Measurements from ENCODE around the gene SLC9A5. TPM values are rescaled to one million over a fixed set of nuclear protein-coding genes. Genes with fewer than 3 reads are reported as not detected.

SLC9A5 gene
- total and polyA plus RNA-seq, 9 of the 15 experiments (the other 6 are each of a cell fraction or from before 2014, with no cell fraction given), result 0.06 to 3.1 (median 1.2) TPM

DNA sequence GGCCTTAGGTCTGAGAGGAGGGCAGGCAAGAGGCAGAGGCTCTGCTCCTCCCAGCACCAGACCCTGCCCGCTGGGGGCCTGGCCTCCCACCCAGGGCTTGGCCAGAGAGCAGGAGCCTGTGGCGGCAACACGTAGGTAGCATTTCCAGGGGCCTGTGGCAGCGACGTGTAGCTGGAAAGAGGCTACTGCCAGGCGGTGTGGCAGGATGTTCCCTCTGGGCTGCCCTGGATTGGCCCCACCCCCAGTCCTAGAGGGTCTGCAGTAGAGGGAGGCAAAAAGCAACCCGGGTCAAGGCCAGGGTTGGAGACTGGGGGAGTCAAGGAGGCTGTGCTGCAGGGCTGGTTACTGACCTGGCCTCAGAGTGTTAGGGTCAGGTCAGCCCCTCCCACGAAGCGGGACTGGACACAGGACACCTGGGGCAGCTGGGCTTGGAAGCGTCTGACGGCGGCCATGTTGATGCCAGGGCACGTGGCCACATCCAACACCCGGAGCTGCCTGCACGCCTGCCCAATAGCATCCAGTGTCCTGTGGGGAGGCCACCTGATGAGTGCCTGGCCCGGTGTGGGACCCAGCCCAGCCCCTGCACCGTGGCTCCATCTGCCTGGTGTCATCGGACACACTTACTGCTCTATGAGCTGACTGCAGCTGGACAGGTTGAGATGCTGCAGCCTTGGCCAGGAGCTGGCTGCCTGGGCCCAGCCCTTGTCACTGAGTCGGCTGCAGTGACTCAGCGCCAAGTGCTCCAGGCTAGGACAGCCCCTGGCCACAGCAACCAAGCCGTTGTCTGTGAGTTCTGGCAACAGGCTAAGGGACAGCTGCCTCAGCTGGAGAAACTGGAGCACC is 41.3 kb upstream of the SLC9A5 start:
- no peaks in the 10 kb centered on the region for H3K9me3 ChIP-seq (replicated peaks; ENCODE audit: control insufficient read depth, insufficient read depth, low read depth, low read length)
- H3K36me3 ChIP-seq (ENCODE audit: control insufficient read depth, insufficient read depth, low read length), result peaks cover 25% of the 10 kb centered on the region; the same call in 2 of the 3 replicates
- peak; percentile 71 for ATAC-seq
- H3K27me3 ChIP-seq (ENCODE audit: control insufficient read depth in 2 of 2, insufficient read depth in 2 of 2, low read length in 2 of 2), result no peaks in the 10 kb centered on the region
- no peak overlapping the region for H2AFZ ChIP-seq (ENCODE audit: low read depth, low read length)
- peak; percentile 65 for FAIRE-seq
- H3K4me1 ChIP-seq (replicated peaks in 1 of 2; ENCODE audit: control insufficient read depth in 2 of 2, insufficient read depth in 2 of 2, low read length in 2 of 2), result peaks cover 10 to 50% of the 10 kb centered on the region in 2 experiments; a peak in 4 of 5 replicates
- H3K9me1 ChIP-seq (ENCODE audit: control insufficient read depth, insufficient read depth, low read length), result peaks cover 3% of the 10 kb centered on the region
- TF ChIP-seq YY1 (IDR thresholded peaks at IDR 0.05; ENCODE audit: borderline replicate concordance in 1 of 3, control insufficient read depth in 1 of 3, extremely low read depth in 1 of 3, insufficient read depth in 3 of 3, insufficient read length in 1 of 3, insufficient replicate concordance in 2 of 3, low read depth in 1 of 3, low read length in 2 of 3), result peak in 1 of 3 experiments; percentile 58
- peak; percentile 39 for TF ChIP-seq MAFG (tag; conservative IDR thresholded peaks at IDR 0.05)
- no peak for TF ChIP-seq PYGO2 (tag; IDR thresholded peaks at IDR 0.05)
- TF ChIP-seq MAFK (IDR thresholded peaks at IDR 0.05; ENCODE audit: low read length), result peak; percentile 12; the same call in 1 of the 2 replicates
- TF ChIP-seq ZFPM2 (CRISPR knock-in tag; IDR thresholded peaks at IDR 0.05), result no peak
- TF ChIP-seq, protein P1, sequence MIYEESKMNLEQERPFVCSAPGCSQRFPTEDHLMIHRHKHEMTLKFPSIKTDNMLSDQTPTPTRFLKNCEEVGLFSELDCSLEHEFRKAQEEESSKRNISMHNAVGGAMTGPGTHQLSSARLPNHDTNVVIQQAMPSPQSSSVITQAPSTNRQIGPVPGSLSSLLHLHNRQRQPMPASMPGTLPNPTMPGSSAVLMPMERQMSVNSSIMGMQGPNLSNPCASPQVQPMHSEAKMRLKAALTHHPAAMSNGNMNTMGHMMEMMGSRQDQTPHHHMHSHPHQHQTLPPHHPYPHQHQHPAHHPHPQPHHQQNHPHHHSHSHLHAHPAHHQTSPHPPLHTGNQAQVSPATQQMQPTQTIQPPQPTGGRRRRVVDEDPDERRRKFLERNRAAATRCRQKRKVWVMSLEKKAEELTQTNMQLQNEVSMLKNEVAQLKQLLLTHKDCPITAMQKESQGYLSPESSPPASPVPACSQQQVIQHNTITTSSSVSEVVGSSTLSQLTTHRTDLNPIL (CRISPR knock-in tag; IDR thresholded peaks at IDR 0.05), result no peak
- TF ChIP-seq PTBP1 (IDR thresholded peaks at IDR 0.05; ENCODE audit: low read depth, low read length), result 0 out of 2 replicates have a peak, but pooled peaks have one; percentile 12
- peak; percentile 93 for TF ChIP-seq ZNF121 (CRISPR knock-in tag; conservative IDR thresholded peaks at IDR 0.05)
- peak; percentile 68; the same call in 1 of the 2 replicates for TF ChIP-seq POLR2G (IDR thresholded peaks at IDR 0.05; ENCODE audit: low read depth, low read length)
- TF ChIP-seq ZNF668 (CRISPR knock-in tag; IDR thresholded peaks at IDR 0.05), result no peak
- peak; percentile 52; the same call in 1 of the 2 replicates for TF ChIP-seq NFE2 (IDR thresholded peaks at IDR 0.05; ENCODE audit: low read depth)
- peak; percentile 40; the same call in 1 of the 2 replicates for TF ChIP-seq ZNF316 (IDR thresholded peaks at IDR 0.05)
- TF ChIP-seq, protein P2, sequence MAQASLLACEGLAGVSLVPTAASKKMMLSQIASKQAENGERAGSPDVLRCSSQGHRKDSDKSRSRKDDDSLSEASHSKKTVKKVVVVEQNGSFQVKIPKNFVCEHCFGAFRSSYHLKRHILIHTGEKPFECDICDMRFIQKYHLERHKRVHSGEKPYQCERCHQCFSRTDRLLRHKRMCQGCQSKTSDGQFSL (CRISPR knock-in tag; IDR thresholded peaks at IDR 0.05), result peak; percentile 16; the same call in 1 of the 2 replicates
- TF ChIP-seq, protein P2 (tag; IDR thresholded peaks at IDR 0.05), result no peak
- TF ChIP-seq HMGN3 (IDR thresholded peaks at IDR 0.05; ENCODE audit: borderline replicate concordance, extremely low read depth, insufficient read length, low read depth, low read length), result peak; percentile 9
- 53% methylated on average over 20 of the region's 21 CpGs for WGBS (ENCODE audit: insufficient coverage, low coverage, missing lambda C conversion rate)
- BruUV-seq (replicated peaks), result no TSS peak
- DNase-seq (ENCODE audit: extremely low read depth in 1 of 4, low spot score in 3 of 4), result peak in 3 of 4 experiments; percentile 45 to 57 (median 48)
- no peaks in the 10 kb centered on the region; the same call in 1 of the 2 replicates for H4K20me1 ChIP-seq (replicated peaks; ENCODE audit: control insufficient read depth, insufficient read depth, low read length)
- CTCF ChIA-PET (ENCODE audit: low intra/inter-chr PET ratio), result no interaction called here
- no peak overlapping the region for H3K4me2 ChIP-seq (ENCODE audit: insufficient read depth, low read length)
- H3K9ac ChIP-seq (ENCODE audit: insufficient read depth in 1 of 2, low read depth in 2 of 2, low read length in 2 of 2), result peak overlapping the region in 1 of 2 experiments; percentile 80; a peak in 3 of 4 replicates
- no peak overlapping the region for H3K4me3 ChIP-seq
- in situ Hi-C loops (cut with MboI) (no loop called here), intact Hi-C loops (cut with micrococcal nuclease) (no loop called here)
- POLR2A ChIA-PET, result interaction anchor here (0.6 to 3.8 kb wide), 8 partner anchors 10 to 269 kb away, joined by 3 to 21 read pairs (median 5); partner anchors contain the start of genes E2F4 and TMEM208
- no peaks in the 10 kb centered on the region for H3K79me2 ChIP-seq (ENCODE audit: control insufficient read depth, insufficient read depth, low read length)
- H3K27ac ChIP-seq (ENCODE audit: extremely low read depth, low read depth, low read length), result no peak overlapping the region

Data from K562 (cell line).